ENCODE measurements around the gene TRIM62.

TRIM62 gene

DNA sequence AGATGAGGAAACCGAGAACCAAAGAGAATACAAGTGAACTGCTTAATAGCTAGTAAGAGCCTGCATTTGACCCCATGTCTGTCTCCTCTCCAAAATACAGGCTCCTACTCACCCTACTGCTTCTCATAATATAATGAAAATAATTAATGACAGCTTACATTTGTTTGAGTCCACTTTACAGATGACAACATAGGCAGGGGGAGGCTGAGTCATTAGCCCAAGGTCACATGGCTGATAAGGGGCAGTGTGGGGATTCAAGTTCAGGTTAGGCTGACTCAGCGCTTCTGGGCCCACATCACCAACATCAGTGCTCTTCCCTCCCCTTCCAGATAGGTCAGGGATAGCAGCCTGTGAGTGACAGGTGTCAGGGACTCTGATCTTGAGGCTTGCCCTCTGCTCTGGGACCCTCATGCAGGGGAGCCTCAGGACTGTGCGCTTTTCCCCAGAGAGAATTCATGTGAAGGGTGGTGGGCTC, 84.7 kb downstream of the TRIM62 start:
- no peak for ATAC-seq

DNA sequence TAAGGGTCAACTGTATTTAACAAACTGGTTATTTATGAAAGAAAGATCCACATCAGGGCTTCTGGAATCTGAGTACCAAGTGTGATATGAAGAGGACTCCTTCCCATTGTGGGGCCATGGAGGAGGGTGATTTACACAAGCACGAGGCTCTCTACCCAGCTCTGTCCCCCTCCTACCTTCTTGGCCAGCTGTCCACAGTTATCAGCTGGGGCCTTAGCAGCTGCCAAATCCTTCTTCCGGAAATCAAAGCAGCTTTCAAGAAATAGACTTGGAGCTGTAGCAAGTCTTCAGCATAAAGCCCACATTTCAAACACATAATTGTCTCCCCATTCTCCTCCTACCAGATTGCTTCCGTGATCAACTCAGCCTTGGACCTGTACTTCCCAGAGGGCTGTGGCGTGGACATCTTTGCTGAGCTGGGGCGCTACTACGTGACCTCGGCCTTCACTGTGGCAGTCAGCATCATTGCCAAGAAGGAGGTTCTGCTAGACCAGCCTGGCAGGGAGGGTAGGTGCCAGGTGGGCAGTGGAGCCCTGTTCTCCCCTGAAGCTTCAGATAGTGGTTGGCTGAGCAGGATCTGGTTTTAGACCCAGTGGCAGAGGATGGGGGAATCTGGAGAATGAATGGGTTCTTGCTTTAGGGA, 85.4 kb downstream of the TRIM62 start:
- ATAC-seq = no peak
